Activated CD4-positive, alpha-beta T cell treated with anti-CD3 and anti-CD28 coated beads for 24 hours (primary cell): ENCODE results near the gene RNF208.
A peak's percentile ranks its signal among the peaks of the same experiment; 100 is the strongest.
"Not testable (repeated sequence)": the region's sequence is repeated elsewhere in the genome, so short reads cannot be mapped to it uniquely, and the experiment has no call there.

Source experiments
- DNase-seq, 2 donors: peaks; one replicate each; pipeline ENCODE4 v3.0.0-alpha.2; 2020; ENCODE audit warnings: low read depth in 2 of 2

Gene RNF208

DNA sequence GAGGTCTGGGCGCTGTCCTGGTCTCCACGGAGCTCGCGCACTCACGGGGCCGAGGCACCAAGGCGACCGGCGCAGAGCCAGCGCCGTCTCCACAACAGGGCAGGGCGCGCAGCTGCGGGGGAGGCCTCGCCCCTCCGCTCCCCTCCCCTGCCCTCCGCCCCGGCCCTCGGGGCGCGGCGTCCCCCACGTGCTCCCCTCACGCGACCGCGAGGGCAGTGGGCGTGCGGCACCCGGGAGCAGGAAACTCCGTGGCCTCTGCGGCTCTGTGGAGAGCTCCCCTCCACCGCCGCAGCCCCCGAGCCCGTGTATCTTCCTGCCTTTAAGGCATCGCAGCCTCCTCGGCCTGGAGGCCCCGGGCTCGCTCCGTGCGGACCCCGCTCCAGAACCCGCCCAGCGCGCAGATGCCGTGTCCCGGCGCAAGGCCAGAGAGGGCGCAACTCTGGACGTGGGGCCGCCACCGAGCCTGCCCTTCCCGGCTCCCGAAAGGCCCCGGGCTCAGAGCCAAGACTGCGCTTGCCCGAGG, 18.3 kb upstream of the RNF208 start:
- DNase-seq: peak; percentile 48 to 49

DNA sequence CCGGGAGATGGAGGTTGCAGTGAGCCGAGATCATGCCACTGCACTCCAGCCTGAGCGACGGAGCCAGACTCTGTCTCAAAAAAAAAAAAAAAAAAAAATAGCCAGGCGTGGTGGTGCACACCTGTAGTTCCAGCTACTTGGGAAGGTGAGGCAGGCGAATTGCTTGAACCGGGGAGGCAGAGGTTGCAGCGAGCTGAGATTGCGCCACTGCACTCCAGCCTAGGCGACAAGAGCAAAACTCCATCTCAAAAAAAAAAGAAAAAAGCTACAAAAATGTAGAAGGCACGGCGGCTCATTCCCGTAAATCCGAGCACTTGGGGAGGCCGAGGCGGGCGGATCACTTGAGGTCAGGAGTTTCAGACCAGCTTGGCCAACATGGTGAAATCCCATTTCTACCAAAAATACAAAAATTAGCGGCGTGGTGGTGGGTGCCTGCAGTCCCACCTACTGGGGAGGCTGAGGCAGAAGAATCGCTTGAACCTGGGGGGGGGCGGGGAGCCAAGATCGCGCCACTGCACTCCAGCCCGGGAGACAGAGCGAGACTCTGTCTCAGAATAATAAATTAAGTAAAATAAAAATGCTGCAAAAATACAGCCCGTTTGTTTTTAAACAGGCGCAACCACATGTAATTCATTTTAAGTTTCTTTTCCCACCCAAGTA, 17.6 kb upstream of the RNF208 start:
- not testable (repeated sequence) for DNase-seq

DNA sequence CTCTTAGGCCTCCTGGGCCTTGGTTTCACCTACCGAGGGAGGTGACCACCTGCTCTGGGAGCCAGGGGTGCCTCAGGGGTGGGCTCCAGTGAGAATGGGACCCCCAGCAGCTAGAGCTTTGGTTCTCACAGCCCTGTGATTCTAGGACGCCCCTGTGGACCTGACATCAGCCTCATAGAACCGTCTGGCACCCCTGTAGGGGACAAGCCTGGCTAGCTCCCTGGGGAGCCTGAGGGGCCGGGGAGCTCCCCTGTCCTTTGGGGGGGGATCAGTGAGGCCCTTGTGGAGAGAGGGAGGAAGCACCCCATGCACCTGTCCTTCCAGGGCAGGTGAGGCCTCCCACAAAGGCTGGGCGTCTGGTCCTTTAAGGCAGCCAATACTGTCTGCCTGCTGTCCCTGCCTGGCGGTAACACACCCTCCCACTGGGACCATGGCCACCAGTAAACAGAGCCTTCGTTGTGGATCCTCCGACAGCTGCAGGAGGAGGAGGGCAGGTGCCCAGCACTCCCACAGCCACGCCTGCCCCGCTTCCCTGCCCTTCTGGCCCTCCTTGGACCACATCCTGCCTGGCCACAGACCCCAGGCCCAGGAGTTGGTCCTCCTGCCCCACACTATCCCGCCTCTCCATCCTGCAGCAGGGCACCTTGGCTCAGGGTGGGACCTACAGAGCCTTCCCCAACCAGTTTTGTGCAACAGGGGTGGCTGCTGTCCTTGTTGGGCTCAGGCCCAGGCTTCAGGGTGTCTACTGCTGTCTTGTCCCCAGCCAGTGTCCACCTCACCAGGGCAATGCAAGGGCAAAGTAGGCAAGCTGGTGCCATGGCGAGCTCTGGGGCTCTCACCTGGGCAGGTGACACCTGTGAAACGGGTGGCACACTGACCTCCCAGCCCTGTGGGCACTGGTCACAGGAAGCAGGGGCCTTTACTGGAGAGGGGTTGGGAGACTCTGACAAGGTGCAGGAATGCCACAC, 16.0 kb upstream of the RNF208 start:
- DNase-seq: no peak

GRCh38 chr9:137236936-137237421, 14.9 kb upstream of the RNF208 start:
- no peak for DNase-seq

DNA sequence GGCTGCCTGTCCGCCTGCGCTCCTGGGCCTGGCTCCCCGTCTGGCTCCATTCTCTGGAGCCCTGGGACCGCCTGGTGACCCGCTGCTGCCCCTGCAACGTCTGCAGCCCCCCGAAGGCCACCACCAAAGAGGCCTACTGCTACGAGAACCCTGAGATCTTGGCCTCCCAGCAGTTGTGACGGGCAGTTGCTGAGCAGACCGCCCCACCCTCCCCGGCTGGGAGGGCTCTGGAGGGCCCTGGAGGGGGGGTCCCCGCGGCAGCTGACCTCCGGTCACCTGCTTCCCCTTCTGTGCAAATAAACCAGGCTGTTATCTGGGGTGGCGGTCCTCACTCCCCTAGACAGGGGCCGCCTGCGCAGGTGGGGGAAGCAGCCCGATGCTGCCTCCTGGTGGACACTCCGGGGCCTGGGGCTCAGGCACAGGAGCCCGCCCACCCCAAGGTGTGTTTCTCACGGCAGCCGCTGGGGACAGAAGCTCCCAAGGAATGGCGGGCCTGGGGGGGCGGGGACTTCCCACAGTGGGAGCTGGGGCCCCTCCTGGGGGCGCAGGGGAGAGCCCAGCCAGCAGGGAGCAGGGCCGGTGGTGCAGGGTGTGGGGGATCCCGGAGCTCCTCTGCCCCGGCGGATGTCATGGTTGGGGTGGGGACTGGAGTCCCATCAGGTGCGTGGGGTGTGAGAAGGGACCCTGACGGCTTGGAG, 14.3 kb upstream of the RNF208 start:
- peak; percentile 90 to 94 for DNase-seq

DNA sequence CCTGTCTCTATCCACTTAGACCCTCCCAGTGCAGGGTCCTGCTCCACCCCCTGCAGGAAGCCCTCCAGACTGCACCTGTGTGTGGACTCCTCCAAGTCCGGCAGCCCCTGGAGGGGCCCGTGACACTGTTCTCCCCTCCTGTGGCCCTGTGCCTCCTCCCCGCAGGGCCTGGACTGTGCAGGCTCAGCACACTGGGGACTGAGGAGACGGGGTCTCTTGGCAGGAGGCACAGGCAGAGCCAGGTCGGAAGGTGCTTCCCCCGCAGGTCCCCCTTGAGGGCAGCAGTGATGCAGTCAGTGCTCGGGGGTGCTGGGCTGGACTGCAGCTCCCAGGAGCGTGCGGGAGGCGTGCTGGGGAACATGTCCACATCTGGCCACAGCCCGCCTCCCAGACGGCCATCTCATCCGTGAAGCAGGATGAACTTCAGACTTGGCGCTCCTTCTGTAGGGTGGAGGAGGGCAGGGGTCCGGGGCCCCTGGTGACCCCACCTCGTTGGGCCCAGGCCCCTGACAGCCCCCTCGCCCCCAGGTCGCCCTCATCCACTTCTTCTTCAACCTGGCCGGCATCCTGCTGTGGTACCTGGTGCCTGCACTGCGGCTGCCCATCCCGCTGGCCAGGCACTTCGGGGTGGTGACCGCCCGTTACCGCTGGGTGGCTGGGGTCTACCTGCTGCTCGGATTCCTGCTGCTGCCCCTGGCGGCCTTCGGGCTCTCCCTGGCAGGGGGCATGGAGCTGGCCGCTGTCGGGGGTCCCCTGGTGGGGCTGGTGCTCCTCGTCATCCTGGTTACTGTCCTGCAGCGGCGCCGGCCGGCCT, 13.6 kb upstream of the RNF208 start:
- no peak for DNase-seq

DNA sequence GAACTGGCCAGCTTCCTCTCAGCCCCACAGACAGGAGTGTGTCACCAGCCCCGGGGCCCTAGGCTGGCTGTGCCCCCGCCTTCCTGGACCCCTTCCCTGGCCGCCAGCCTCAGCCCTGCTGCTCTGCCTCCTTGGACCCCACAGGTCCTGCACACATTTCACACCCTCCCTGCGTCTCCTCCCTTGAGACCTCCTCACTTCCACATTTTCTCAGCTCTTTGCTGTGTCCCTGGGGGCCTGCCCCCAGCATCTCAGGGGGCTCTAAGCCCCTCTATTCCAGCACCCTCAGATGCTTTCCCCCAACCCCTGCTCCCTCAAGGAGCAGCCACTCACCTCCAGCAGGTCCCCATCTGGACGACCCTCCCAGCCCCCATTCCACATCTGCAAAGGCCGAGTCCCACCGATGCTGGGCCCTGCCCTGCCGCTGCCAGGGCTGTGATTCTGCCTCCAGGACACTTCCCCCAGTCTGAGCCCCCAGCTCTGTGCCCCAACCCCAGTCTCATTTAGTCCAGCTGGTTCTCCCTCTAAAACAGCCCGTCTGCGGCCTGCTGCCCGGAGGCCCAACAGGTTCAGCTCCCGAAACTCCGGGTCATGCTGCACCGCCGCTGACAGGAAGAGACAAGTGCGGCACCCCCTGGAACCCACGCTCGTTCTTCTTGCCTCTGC, 12.9 kb upstream of the RNF208 start:
- DNase-seq: no peak

- no peak for DNase-seq
These were observed 12.1 kb upstream of the RNF208 start for GRCh38 chr9:137234055-137234697.

DNA sequence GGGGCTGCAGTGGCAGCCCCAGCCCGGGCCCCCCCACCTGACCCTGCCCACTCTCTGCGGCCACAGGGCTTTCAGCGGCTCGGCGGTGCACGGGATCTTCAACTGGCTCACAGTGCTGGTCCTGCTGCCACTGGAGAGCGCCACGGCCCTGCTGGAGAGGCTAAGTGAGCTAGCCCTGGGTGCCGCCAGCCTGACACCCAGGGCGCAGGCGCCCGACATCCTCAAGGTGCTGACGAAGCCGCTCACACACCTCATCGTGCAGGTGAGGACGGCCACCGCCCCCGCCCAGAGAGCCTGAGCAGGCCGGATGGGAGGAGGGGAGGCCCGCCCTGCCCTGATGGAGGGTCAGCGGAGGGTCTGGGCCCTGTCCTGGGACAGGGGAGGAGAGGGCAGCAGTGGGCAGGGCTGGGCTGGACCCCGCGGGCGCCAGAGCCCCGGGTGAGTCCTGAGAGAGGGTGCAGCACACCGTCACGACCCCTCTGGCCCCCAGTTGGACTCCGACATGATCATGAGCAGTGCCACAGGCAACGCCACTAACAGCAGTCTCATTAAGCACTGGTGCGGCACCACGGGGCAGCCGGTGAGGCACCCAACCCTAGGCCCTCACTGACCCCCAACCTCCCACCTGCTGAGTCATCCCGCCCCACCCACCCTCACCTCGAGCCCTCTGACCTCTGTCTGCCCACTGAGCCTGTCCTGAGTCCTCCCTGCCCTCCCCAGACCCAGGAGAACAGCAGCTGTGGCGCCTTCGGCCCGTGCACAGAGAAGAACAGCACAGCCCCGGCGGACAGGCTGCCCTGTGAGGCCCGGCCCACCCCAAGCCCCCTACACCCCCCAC, 11.3 kb upstream of the RNF208 start:
- DNase-seq: no peak

DNA sequence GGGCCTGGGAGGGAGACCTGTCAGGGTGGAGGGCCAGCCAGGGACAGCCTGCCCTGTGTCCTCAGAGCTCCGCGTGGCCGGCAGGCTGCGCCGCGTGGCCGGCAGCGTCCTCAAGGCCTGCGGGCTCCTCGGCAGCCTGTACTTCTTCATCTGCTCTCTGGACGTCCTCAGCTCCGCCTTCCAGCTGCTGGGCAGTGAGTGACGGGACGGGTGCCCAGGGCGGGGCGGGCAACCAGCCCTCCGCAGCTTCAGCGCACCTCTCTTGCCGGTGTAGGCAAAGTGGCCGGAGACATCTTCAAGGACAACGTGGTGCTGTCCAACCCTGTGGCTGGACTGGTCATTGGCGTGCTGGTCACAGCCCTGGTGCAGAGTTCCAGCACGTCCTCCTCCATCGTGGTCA, 10.5 kb upstream of the RNF208 start:
- DNase-seq: no peak

GRCh38 chr9:137232101-137232500, 10.1 kb upstream of the RNF208 start:
- DNase-seq: no peak

DNA sequence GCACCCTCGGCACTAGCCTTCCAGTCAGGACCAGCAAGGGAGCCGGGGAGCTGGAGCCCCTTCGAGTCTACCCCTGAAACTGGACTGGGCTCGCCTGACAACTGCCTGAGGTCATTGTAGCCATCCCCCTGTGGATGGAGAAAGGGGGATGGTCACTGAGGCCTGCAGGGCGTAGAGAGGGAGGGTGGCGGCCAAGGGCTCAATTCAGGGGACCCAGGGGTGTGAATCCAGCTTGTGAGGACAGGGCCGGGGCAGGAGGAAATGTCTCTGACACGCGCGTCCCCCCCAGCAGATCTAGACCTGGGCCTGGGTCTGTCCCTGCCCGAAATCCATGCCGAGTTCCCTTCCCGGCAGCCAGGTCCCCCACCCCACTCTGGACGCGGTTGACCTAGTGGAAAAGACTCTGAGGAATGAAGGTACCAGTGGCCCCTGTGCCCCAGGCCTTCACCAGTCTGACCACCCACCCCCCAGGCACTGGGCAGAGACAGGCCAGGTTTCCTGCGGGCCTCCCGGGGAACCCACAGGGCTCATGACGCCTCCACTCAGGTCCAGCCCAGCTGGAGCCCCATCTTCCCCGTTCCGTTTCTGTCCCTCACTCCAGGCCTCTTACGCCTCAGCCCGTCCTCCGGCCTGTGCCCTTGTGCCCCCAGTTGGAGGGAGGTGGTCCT, 9.5 kb upstream of the RNF208 start:
- DNase-seq: no peak

- no peak for DNase-seq
These were observed 8.8 kb upstream of the RNF208 start, which contains the start of gene SLC34A3 for GRCh38 chr9:137230705-137231371. SLC34A3 (plus strand) TSS chr9:137230901; CDS start chr9:137231703, 802 bp downstream.

DNA sequence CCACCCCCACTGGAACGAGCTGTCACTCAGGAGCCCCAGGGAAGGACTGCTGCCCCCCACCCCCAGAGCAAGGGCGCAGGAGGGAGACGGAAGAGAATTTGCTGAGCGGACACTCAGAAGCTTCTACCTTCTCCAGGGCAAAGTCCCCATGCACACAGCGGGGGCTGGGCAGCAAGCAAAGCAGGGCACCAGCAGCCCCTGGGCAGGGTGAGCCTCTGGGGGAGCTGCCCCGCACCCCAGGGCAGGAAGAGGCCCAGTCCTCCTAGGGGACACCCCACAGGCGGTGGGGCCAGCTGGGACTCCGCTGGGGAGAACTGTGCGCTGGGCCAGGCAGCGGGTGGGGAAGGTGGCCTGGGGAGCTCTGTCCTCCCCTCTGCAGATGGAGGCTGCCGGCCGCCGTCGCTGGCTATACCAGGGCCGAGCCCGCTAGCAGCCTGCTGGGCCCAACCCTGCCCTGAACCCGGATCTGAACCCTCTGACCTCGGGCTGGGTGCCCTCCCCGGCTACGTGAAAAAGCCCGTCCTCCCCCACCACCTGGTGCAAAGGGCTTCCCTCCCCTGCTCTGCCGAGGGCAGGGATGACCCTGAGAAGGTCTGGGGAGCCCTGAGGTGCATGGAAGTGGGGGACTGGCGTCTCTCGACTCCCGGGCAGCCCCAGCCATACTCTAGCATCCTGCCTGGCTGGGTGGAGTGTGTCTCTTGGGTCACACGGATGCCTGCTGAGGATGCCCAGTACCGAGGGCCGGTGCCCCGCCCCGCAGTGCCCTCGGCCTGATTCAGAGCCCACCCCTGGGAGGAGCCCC, 8.1 kb upstream of the RNF208 start:
- DNase-seq: no peak

- no peak for DNase-seq
These were observed 7.2 kb upstream of the RNF208 start for GRCh38 chr9:137228968-137229896.

GRCh38 chr9:137228506-137228967, 6.5 kb upstream of the RNF208 start:
- DNase-seq: no peak
